Duodenal mucosa (tissue), 2 donors: Measurements from ENCODE around the gene RPL29.
A peak's percentile ranks its signal among the peaks of the same experiment; 100 is the strongest.

ENCODE experiments used
- H3K27ac ChIP-seq: one replicate; pipeline ENCODE4 v1.7.0; 2013; ENCODE audit warnings: low read depth, low read length
- H3K27me3 ChIP-seq, 2 donors: one replicate each; pipeline ENCODE4 v1.7.0; 2013; ENCODE audit warnings: low read length in 2 of 2, control low read depth in 1 of 2; ENCODE audit not compliant: insufficient read depth in 2 of 2, control insufficient read depth in 1 of 2
- H3K36me3 ChIP-seq, 2 donors: one replicate each; pipeline ENCODE4 v1.7.0; 2013; ENCODE audit warnings: low read length in 2 of 2, control low read depth in 1 of 2; ENCODE audit not compliant: insufficient read depth in 2 of 2, control insufficient read depth in 1 of 2
- H3K4me1 ChIP-seq, 2 donors: one replicate each; pipeline ENCODE4 v1.7.0; 2013; ENCODE audit warnings: low read length in 2 of 2, control low read depth in 1 of 2; ENCODE audit not compliant: insufficient read depth in 2 of 2, control insufficient read depth in 1 of 2
- H3K4me3 ChIP-seq, 2 donors: one replicate each; pipeline ENCODE4 v1.7.0; 2013; ENCODE audit warnings: low read length in 2 of 2, low read depth in 1 of 2
- H3K9ac ChIP-seq, 2 donors: one replicate each; pipeline ENCODE4 v1.7.0; 2013; ENCODE audit warnings: low read length in 2 of 2, low read depth in 1 of 2
- H3K9me3 ChIP-seq, 2 donors: one replicate each; pipeline ENCODE4 v1.7.0; 2013; ENCODE audit warnings: low read length in 2 of 2, control low read depth in 1 of 2; ENCODE audit not compliant: control insufficient read depth in 1 of 2

The RPL29 gene

GRCh38 chr3:51957520-51958205 is 38.0 kb downstream of the RPL29 start:
- Histone ChIP-seq H3K9me3 (no peaks in the 10 kb centered on the region), H3K4me1 (peaks cover 5 to 7% of the 10 kb centered on the region in 2 donors), H3K36me3 (peaks cover 3 to 11% of the 10 kb centered on the region in 2 donors), H3K9ac (no peak overlapping the region), H3K27ac (no peak overlapping the region), H3K4me3 (no peak overlapping the region), H3K27me3 (peaks cover 5 to 12% of the 10 kb centered on the region in 2 donors)

- peaks cover 5 to 7% of the 10 kb centered on the region in 2 donors for H3K4me1 ChIP-seq
- peaks cover 5 to 12% of the 10 kb centered on the region in 2 donors for H3K27me3 ChIP-seq
- H3K36me3 ChIP-seq: peaks cover 3 to 11% of the 10 kb centered on the region in 2 donors
- no peaks in the 10 kb centered on the region for H3K9me3 ChIP-seq
- no peak overlapping the region for H3K27ac ChIP-seq
- peak overlapping the region; percentile 8 to 50 for H3K4me3 ChIP-seq
- peak overlapping the region in 1 of 2 donors; percentile 43 for H3K9ac ChIP-seq
Observed at GRCh38 chr3:51955893-51956770, 39.6 kb downstream of the RPL29 start.

- Histone ChIP-seq H3K9me3 (no peaks in the 10 kb centered on the region), H3K9ac (peak within 1 kb of the TSS in 1 of 2 donors; percentile 43), H3K4me3 (peak within 1 kb of the TSS; percentile 8 to 50), H3K4me1 (peaks cover 5 to 7% of the 10 kb centered on the region in 2 donors), H3K36me3 (peaks cover 2 to 11% of the 10 kb centered on the region in 2 donors), H3K27me3 (peaks cover 5 to 12% of the 10 kb centered on the region in 2 donors), H3K27ac (no peak within 1 kb of the TSS)
Observed at GRCh38 chr3:51955175-51955892, 40.4 kb downstream of the RPL29 start, which contains the start of gene GPR62. TSS of gene GPR62 (plus strand) at chr3:51955381. CDS start at chr3:51955653, 272 bp downstream.

- H3K27ac ChIP-seq: no peak overlapping the region
- H3K4me3 ChIP-seq: no peak overlapping the region
- H3K9me3 ChIP-seq: no peaks in the 10 kb centered on the region
- H3K36me3 ChIP-seq: peaks cover 0 to 11% of the 10 kb centered on the region in 2 donors
- H3K9ac ChIP-seq: no peak overlapping the region
- H3K4me1 ChIP-seq: peaks cover 5 to 7% of the 10 kb centered on the region in 2 donors
- peaks cover 5 to 12% of the 10 kb centered on the region in 2 donors for H3K27me3 ChIP-seq
Observed at GRCh38 chr3:51954713-51955112, 41.0 kb downstream of the RPL29 start.

- Histone ChIP-seq H3K9ac (no peak overlapping the region), H3K27ac (no peak overlapping the region), H3K4me3 (no peak overlapping the region), H3K4me1 (peaks cover 5 to 7% of the 10 kb centered on the region in 2 donors), H3K36me3 (peaks cover 0 to 10% of the 10 kb centered on the region in 2 donors), H3K27me3 (peaks cover 5 to 12% of the 10 kb centered on the region in 2 donors), H3K9me3 (no peaks in the 10 kb centered on the region)
Observed at GRCh38 chr3:51954105-51954504, 41.6 kb downstream of the RPL29 start.

GRCh38 chr3:51953445-51953844 is 42.2 kb downstream of the RPL29 start:
- Histone ChIP-seq H3K27me3 (peaks cover 5 to 12% of the 10 kb centered on the region in 2 donors), H3K36me3 (peaks cover 0 to 13% of the 10 kb centered on the region in 2 donors), H3K4me1 (peaks cover 5 to 7% of the 10 kb centered on the region in 2 donors), H3K9ac (no peak overlapping the region), H3K27ac (no peak overlapping the region), H3K9me3 (no peaks in the 10 kb centered on the region), H3K4me3 (no peak overlapping the region)

GRCh38 chr3:51950899-51951298 is 44.8 kb downstream of the RPL29 start:
- Histone ChIP-seq H3K27ac (no peak overlapping the region), H3K9me3 (no peaks in the 10 kb centered on the region), H3K36me3 (peaks cover 2 to 24% of the 10 kb centered on the region in 2 donors), H3K4me1 (no peaks in the 10 kb centered on the region), H3K4me3 (no peak overlapping the region), H3K27me3 (peaks cover 5 to 12% of the 10 kb centered on the region in 2 donors), H3K9ac (no peak overlapping the region)

- no peaks in the 10 kb centered on the region for H3K9me3 ChIP-seq
- H3K36me3 ChIP-seq: peaks cover 5 to 35% of the 10 kb centered on the region in 2 donors
- H3K9ac ChIP-seq: no peak overlapping the region
Observed at GRCh38 chr3:51949121-51949520, 46.6 kb downstream of the RPL29 start.

GRCh38 chr3:51948016-51948580 is 47.6 kb downstream of the RPL29 start:
- Histone ChIP-seq H3K9me3 (no peaks in the 10 kb centered on the region), H3K9ac (no peak overlapping the region), H3K4me1 (peaks cover 4 to 5% of the 10 kb centered on the region in 2 donors), H3K27ac (no peak overlapping the region), H3K27me3 (no peaks in the 10 kb centered on the region), H3K36me3 (peaks cover 5 to 35% of the 10 kb centered on the region in 2 donors), H3K4me3 (no peak overlapping the region)

More at GRCh38 chr3:51949121-51949520, 46.6 kb downstream of the RPL29 start:
- Histone ChIP-seq H3K4me3 (no peak overlapping the region), H3K27me3 (peaks cover 0 to 4% of the 10 kb centered on the region in 2 donors), H3K4me1 (no peaks in the 10 kb centered on the region), H3K27ac (no peak overlapping the region)
